BLaER1 (cell line): ENCODE data around the gene RAD23B.

Experiments used
- H3K27ac ChIP-seq: shearing (Covaris generic); formaldehyde crosslinking; 2 replicates; pipeline ENCODE4 v1.8.1; 2022
- H3K27me3 ChIP-seq: shearing (Covaris generic); formaldehyde crosslinking; 2 replicates; pipeline ENCODE4 v1.8.1; 2022
- H3K36me3 ChIP-seq: shearing (Covaris generic); formaldehyde crosslinking; 2 replicates; pipeline ENCODE4 v1.8.1; 2022
- H3K4me1 ChIP-seq: shearing (Covaris generic); formaldehyde crosslinking; 2 replicates; pipeline ENCODE4 v1.8.1; 2022
- H3K4me2 ChIP-seq: shearing (Covaris generic); formaldehyde crosslinking; 2 replicates; pipeline ENCODE4 v1.8.1; 2022
- H3K4me3 ChIP-seq: shearing (Covaris generic); formaldehyde crosslinking; 2 replicates; pipeline ENCODE4 v1.8.1; 2022
- H3K9ac ChIP-seq: shearing (Covaris generic); formaldehyde crosslinking; 2 replicates; pipeline ENCODE4 v1.8.1; 2022
- H3K9me3 ChIP-seq: shearing (Covaris generic); formaldehyde crosslinking; 2 replicates; pipeline ENCODE4 v1.8.1; 2022
- H4K20me1 ChIP-seq: shearing (Covaris generic); formaldehyde crosslinking; 2 replicates; pipeline ENCODE4 v1.8.1; 2022
- Cebpa-rat ChIP-seq: shearing (Covaris generic); IDR thresholded peaks from 2 replicates; pipeline ENCODE4 v1.8.1; 2022

RAD23B gene

GRCh38 chr9:107282759-107283622 is at the start of gene RAD23B:
TSS of gene RAD23B (plus strand) at chr9:107283279. CDS start at chr9:107283630, 351 bp downstream.
- Histone ChIP-seq H3K27ac (peak within 1 kb of the TSS; percentile 98), H3K27me3 (no peaks in the 10 kb centered on the region), H3K4me2 (peak within 1 kb of the TSS; percentile 89), H3K9me3 (no peaks in the 10 kb centered on the region), H4K20me1 (peaks cover 46% of the 10 kb centered on the region), H3K36me3 (no peaks in the 10 kb centered on the region), H3K4me3 (peak within 1 kb of the TSS; percentile 87), H3K9ac (peak within 1 kb of the TSS; percentile 97), H3K4me1 (peaks cover 31% of the 10 kb centered on the region)
- TF ChIP-seq Cebpa-rat = peak; percentile 100

- H3K36me3 ChIP-seq = no peaks in the 10 kb centered on the region
- H3K9ac ChIP-seq = no peak overlapping the region
- TF ChIP-seq Cebpa-rat = no peak
- H3K4me2 ChIP-seq = no peak overlapping the region
- H3K27ac ChIP-seq = no peak overlapping the region
- H3K9me3 ChIP-seq = no peaks in the 10 kb centered on the region
- no peaks in the 10 kb centered on the region for H3K27me3 ChIP-seq
- no peak overlapping the region for H3K4me3 ChIP-seq
- no peaks in the 10 kb centered on the region for H4K20me1 ChIP-seq
- no peaks in the 10 kb centered on the region for H3K4me1 ChIP-seq
These were observed 47.2 kb upstream of the RAD23B start for GRCh38 chr9:107235765-107236442.

GRCh38 chr9:107237873-107238272 is 45.2 kb upstream of the RAD23B start:
- Histone ChIP-seq H3K9me3 (no peaks in the 10 kb centered on the region), H3K27ac (no peak overlapping the region), H3K36me3 (no peaks in the 10 kb centered on the region), H3K9ac (no peak overlapping the region), H3K4me1 (no peaks in the 10 kb centered on the region), H3K4me2 (no peak overlapping the region), H4K20me1 (no peaks in the 10 kb centered on the region), H3K4me3 (no peak overlapping the region), H3K27me3 (no peaks in the 10 kb centered on the region)
- no peak for TF ChIP-seq Cebpa-rat

- H3K9me3 ChIP-seq = no peaks in the 10 kb centered on the region
- no peaks in the 10 kb centered on the region for H4K20me1 ChIP-seq
- H3K9ac ChIP-seq = no peak overlapping the region
- TF ChIP-seq Cebpa-rat = no peak
- H3K4me2 ChIP-seq = no peak overlapping the region
- H3K27me3 ChIP-seq = no peaks in the 10 kb centered on the region
- H3K4me3 ChIP-seq = no peak overlapping the region
- H3K36me3 ChIP-seq = no peaks in the 10 kb centered on the region
- no peak overlapping the region for H3K27ac ChIP-seq
- H3K4me1 ChIP-seq = no peaks in the 10 kb centered on the region
These were observed 43.6 kb upstream of the RAD23B start for GRCh38 chr9:107239474-107239873.

- Histone ChIP-seq H3K36me3 (no peaks in the 10 kb centered on the region), H3K27ac (no peak overlapping the region), H3K9me3 (no peaks in the 10 kb centered on the region), H3K9ac (no peak overlapping the region), H3K4me1 (no peaks in the 10 kb centered on the region), H4K20me1 (no peaks in the 10 kb centered on the region), H3K27me3 (no peaks in the 10 kb centered on the region), H3K4me3 (no peak overlapping the region), H3K4me2 (no peak overlapping the region)
- no peak for TF ChIP-seq Cebpa-rat
These were observed 42.8 kb upstream of the RAD23B start for GRCh38 chr9:107240260-107240659.

- Histone ChIP-seq H3K27ac (no peak overlapping the region), H4K20me1 (no peaks in the 10 kb centered on the region), H3K4me1 (peaks cover 7% of the 10 kb centered on the region; the same call in 1 of the 2 replicates), H3K36me3 (no peaks in the 10 kb centered on the region), H3K9ac (no peak overlapping the region), H3K4me2 (no peak overlapping the region), H3K27me3 (no peaks in the 10 kb centered on the region), H3K9me3 (no peaks in the 10 kb centered on the region), H3K4me3 (no peak overlapping the region)
- TF ChIP-seq Cebpa-rat = no peak
These were observed 40.7 kb upstream of the RAD23B start for GRCh38 chr9:107242073-107243030.

GRCh38 chr9:107243742-107244141 is 39.3 kb upstream of the RAD23B start:
- Histone ChIP-seq H3K9ac (no peak overlapping the region), H3K27ac (no peak overlapping the region), H3K27me3 (no peaks in the 10 kb centered on the region), H4K20me1 (no peaks in the 10 kb centered on the region), H3K4me3 (no peak overlapping the region), H3K36me3 (no peaks in the 10 kb centered on the region), H3K9me3 (no peaks in the 10 kb centered on the region), H3K4me1 (peaks cover 7% of the 10 kb centered on the region; the same call in 1 of the 2 replicates), H3K4me2 (no peak overlapping the region)
- no peak for TF ChIP-seq Cebpa-rat

- H3K4me2 ChIP-seq = peak overlapping the region; percentile 32
- no peak overlapping the region for H3K9ac ChIP-seq
- H3K27ac ChIP-seq = no peak overlapping the region
These were observed 36.5 kb upstream of the RAD23B start for GRCh38 chr9:107246259-107247254.

More at GRCh38 chr9:107246259-107247254, 36.5 kb upstream of the RAD23B start:
- no peaks in the 10 kb centered on the region for H4K20me1 ChIP-seq
- H3K27me3 ChIP-seq = no peaks in the 10 kb centered on the region
- H3K9me3 ChIP-seq = no peaks in the 10 kb centered on the region
- peaks cover 7% of the 10 kb centered on the region; the same call in 1 of the 2 replicates for H3K4me1 ChIP-seq
- H3K36me3 ChIP-seq = no peaks in the 10 kb centered on the region
- TF ChIP-seq Cebpa-rat = no peak
- no peak overlapping the region for H3K4me3 ChIP-seq
